Measurements from ENCODE around the gene MCTP1.

DNA sequence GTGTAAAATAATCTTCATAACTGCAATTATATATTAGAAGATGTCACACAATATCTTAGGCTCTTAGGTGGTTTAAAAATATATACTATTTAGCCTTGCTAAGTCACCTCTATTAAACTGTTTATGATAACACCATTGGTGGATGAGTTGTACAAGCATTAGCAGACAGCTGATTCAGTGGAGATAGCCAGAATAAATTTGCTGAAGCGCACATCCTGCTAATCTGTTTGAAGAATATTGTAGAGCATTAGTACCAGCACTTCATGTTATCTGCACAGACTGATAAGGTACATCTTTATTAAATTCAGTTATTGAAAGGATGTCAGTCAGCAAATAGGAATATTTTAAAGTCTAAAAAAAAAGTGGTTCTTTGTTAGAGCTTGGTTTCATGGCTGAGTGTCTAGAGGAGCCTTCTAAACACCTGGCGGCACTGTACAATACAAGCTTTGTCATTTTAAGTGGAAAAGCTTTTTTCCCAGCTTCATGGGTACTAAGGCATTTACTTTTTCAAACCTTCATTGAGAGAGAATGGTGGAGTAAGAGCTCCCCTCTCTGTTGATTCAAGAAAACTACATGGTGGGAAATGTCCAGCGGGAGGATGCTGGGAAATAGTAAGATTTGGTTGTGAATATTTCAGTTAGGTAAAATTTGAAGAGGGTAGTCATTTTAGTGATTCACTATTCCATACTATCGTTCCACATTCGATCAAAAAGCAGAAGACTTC, 391.3 kb downstream of the MCTP1 start:
- TF ChIP-seq, protein P1, sequence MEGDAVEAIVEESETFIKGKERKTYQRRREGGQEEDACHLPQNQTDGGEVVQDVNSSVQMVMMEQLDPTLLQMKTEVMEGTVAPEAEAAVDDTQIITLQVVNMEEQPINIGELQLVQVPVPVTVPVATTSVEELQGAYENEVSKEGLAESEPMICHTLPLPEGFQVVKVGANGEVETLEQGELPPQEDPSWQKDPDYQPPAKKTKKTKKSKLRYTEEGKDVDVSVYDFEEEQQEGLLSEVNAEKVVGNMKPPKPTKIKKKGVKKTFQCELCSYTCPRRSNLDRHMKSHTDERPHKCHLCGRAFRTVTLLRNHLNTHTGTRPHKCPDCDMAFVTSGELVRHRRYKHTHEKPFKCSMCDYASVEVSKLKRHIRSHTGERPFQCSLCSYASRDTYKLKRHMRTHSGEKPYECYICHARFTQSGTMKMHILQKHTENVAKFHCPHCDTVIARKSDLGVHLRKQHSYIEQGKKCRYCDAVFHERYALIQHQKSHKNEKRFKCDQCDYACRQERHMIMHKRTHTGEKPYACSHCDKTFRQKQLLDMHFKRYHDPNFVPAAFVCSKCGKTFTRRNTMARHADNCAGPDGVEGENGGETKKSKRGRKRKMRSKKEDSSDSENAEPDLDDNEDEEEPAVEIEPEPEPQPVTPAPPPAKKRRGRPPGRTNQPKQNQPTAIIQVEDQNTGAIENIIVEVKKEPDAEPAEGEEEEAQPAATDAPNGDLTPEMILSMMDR (IDR thresholded peaks at IDR 0.05; ENCODE audit: low read length): peak; percentile 26
- TF ChIP-seq EZH2 (optimal IDR thresholded peaks at IDR 0.05; ENCODE audit: low read depth, low read length): no peak
- no peak for TF ChIP-seq EZH2phosphoT487 (IDR thresholded peaks at IDR 0.05; ENCODE audit: low read length)

All from MM.1S (cell line).